GM23338 (cell line): ENCODE measurements around the gene DNAH8. TPM values are rescaled to one million over a fixed set of nuclear protein-coding genes. Genes with fewer than 3 reads are reported as not detected.

Source experiments
- ATAC-seq: fragments of 200-7000 bp; cut with Tn5 transposase; 3 replicates; pipeline ENCODE4 v1.9.1; 2020
- DNase-seq: peaks from one replicate; pipeline ENCODE4 v3.0.0-alpha.2; 2015; ENCODE audit warnings: low spot score
- H2AFZ ChIP-seq: fragments of 200-600 bp; sonication (generic); 2 replicates; pipeline ENCODE4 v1.8.0; 2016; ENCODE audit warnings: antibody characterized with exemption, mild to moderate bottlenecking, moderate library complexity
- H3F3A ChIP-seq: fragments of 200-600 bp; sonication (generic); replicated peaks from 2 replicates; pipeline ENCODE4 v1.8.0; 2017; ENCODE audit warnings: antibody characterized with exemption, mixed run types, low read depth
- H3K27ac ChIP-seq: fragments of 200-600 bp; sonication (generic); 2 replicates; pipeline ENCODE4 v1.6.1; 2016; ENCODE audit warnings: low read depth
- H3K27me3 ChIP-seq: fragments of 200-600 bp; sonication (generic); 2 replicates; pipeline ENCODE4 v1.8.0; 2016; ENCODE audit warnings: mild to moderate bottlenecking, mixed run types, moderate library complexity; ENCODE audit not compliant: insufficient read depth
- H3K36me3 ChIP-seq: fragments of 200-600 bp; sonication (generic); 2 replicates; pipeline ENCODE4 v1.8.0; 2016; ENCODE audit warnings: mild to moderate bottlenecking; ENCODE audit not compliant: insufficient read depth
- H3K4me1 ChIP-seq: fragments of 200-600 bp; sonication (generic); 2 replicates; pipeline ENCODE4 v1.8.0; 2016; ENCODE audit warnings: mild to moderate bottlenecking, moderate library complexity; ENCODE audit not compliant: insufficient read depth
- H3K4me2 ChIP-seq: fragments of 200-600 bp; sonication (generic); 2 replicates; pipeline ENCODE4 v1.7.1; 2017; ENCODE audit warnings: mixed run types
- H3K4me3 ChIP-seq: fragments of 200-600 bp; sonication (generic); 2 replicates; pipeline ENCODE4 v1.6.1; 2016; ENCODE audit warnings: mixed run types
- H3K79me2 ChIP-seq: fragments of 200-600 bp; sonication (generic); replicated peaks from 2 replicates; pipeline ENCODE4 v1.8.0; 2017; ENCODE audit warnings: mild to moderate bottlenecking; ENCODE audit not compliant: insufficient read depth
- H3K9me2 ChIP-seq: fragments of 200-600 bp; sonication (generic); 2 replicates; pipeline ENCODE4 v1.8.0; 2017; ENCODE audit not compliant: insufficient read depth
- H4K20me1 ChIP-seq: fragments of 200-600 bp; sonication (generic); replicated peaks from 2 replicates; pipeline ENCODE4 v1.8.0; 2017; ENCODE audit warnings: mild to moderate bottlenecking; ENCODE audit not compliant: insufficient read depth
- H3K27ac Mint-ChIP-seq: 2 replicates; pipeline ENCODE4 v1.8.0; 2020; ENCODE audit warnings: inconsistent platforms, mild to moderate bottlenecking, moderate library complexity, mixed read lengths
- H3K27me3 Mint-ChIP-seq: 3 replicates; pipeline ENCODE4 v1.8.0; 2022; ENCODE audit warnings: low read depth, mild to moderate bottlenecking, moderate library complexity, mixed read lengths, inconsistent platforms; ENCODE audit not compliant: insufficient read depth, poor library complexity
- H3K36me3 Mint-ChIP-seq: 3 replicates; pipeline ENCODE4 v1.8.0; 2021; ENCODE audit warnings: low read depth, mild to moderate bottlenecking, inconsistent platforms, moderate library complexity, mixed read lengths
- H3K4me1 Mint-ChIP-seq: 3 replicates; pipeline ENCODE4 v1.8.0; 2020; ENCODE audit warnings: mild to moderate bottlenecking, inconsistent platforms, mixed read lengths
- H3K4me3 Mint-ChIP-seq: 3 replicates; pipeline ENCODE4 v1.8.0; 2021; ENCODE audit warnings: moderate library complexity, mild to moderate bottlenecking, inconsistent platforms, mixed read lengths
- H3K9me3 Mint-ChIP-seq: 3 replicates; pipeline ENCODE4 v1.8.0; 2020; ENCODE audit warnings: moderate library complexity, mild to moderate bottlenecking, inconsistent platforms, mixed read lengths
- CTCF ChIP-seq, 2 experiments: fragments of 200-600 bp in 1 of 2; sonication (generic) in 1 of 2; conservative IDR thresholded peaks; 2 replicates each; pipeline versions ENCODE4 v1.5.1 to v1.6.1; 2016 to 2017; ENCODE audit warnings: antibody characterized with exemption in 2 of 2, low read depth in 2 of 2, mild to moderate bottlenecking in 2 of 2, moderate library complexity in 1 of 2
- ETS1 ChIP-seq: IDR thresholded peaks from 2 replicates; pipeline ENCODE4 v1.6.1; 2016; ENCODE audit warnings: antibody characterized with exemption
- EZH2phosphoT487 ChIP-seq: fragments of 200-600 bp; sonication (generic); IDR thresholded peaks from one replicate; pipeline ENCODE4 v1.8.1; 2018; ENCODE audit warnings: antibody characterized with exemption; ENCODE audit not compliant: unreplicated experiment
- JUNB ChIP-seq: IDR thresholded peaks from one replicate; pipeline ENCODE4 v1.6.1; 2016; ENCODE audit warnings: antibody characterized with exemption; ENCODE audit not compliant: unreplicated experiment
- ZNF114 ChIP-seq: fragments of 250-450 bp; sonication (Bioruptor Pico); IDR thresholded peaks from 2 replicates; pipeline ENCODE4 v1.5.0; 2020; ENCODE audit warnings: mild to moderate bottlenecking, moderate library complexity
- ZNF331 ChIP-seq: fragments of 250-450 bp; sonication (Bioruptor Pico); IDR thresholded peaks from 2 replicates; pipeline ENCODE4 v1.5.0; 2020; ENCODE audit warnings: low read depth, mild to moderate bottlenecking, moderate library complexity
- polyA plus RNA-seq: library from polyadenylated mRNA; unstranded; fragments of >200 nt; fragmentation: Nextera tagmentation; extraction: Ambion mirVana; gene quantifications from 2 replicates; pipeline ENCODE4 v1.2.1, GENCODE V29; 2016
- total RNA-seq: library from RNA; depleted of rRNA; stranded (reverse); fragments of >200 nt; shearing (Covaris generic); gene quantifications from 2 replicates; pipeline ENCODE4 v1.2.3, GENCODE V29; 2014
- TF ChIP-seq, protein P1 (sequence below): fragments of 250-450 bp; sonication (Bioruptor Pico); IDR thresholded peaks from 2 replicates; pipeline ENCODE4 v1.5.0; 2020; ENCODE audit warnings: mild to moderate bottlenecking, moderate library complexity
- TF ChIP-seq, protein P2 (sequence below): IDR thresholded peaks from one replicate; pipeline ENCODE4 v1.6.1; 2018; ENCODE audit warnings: antibody characterized with exemption; ENCODE audit not compliant: unreplicated experiment

Gene DNAH8
- total and polyA plus RNA-seq, 2 experiments from 2014 or later: 0.02 TPM; not detected in 1

- no peaks in the 10 kb centered on the region for H3K27me3 Mint-ChIP-seq
- Histone ChIP-seq H4K20me1 (no peaks in the 10 kb centered on the region), H3K27me3 (no peaks in the 10 kb centered on the region), H2AFZ (no peak overlapping the region), H3K79me2 (no peaks in the 10 kb centered on the region), H3F3A (no peaks in the 10 kb centered on the region), H3K4me1 (no peaks in the 10 kb centered on the region; the same call in 1 of the 2 replicates), H3K4me2 (no peak overlapping the region), H3K9me2 (no peaks in the 10 kb centered on the region), H3K4me3 (no peak overlapping the region), H3K27ac (no peak overlapping the region), H3K36me3 (no peaks in the 10 kb centered on the region)
- H3K27ac Mint-ChIP-seq: no peak overlapping the region
- H3K4me1 Mint-ChIP-seq: peaks cover 3% of the 10 kb centered on the region; the same call in 1 of the 3 replicates
- H3K36me3 Mint-ChIP-seq: no peaks in the 10 kb centered on the region
- no peak for TF ChIP-seq ETS1
- no peak for TF ChIP-seq EZH2phosphoT487
- TF ChIP-seq, protein P1, sequence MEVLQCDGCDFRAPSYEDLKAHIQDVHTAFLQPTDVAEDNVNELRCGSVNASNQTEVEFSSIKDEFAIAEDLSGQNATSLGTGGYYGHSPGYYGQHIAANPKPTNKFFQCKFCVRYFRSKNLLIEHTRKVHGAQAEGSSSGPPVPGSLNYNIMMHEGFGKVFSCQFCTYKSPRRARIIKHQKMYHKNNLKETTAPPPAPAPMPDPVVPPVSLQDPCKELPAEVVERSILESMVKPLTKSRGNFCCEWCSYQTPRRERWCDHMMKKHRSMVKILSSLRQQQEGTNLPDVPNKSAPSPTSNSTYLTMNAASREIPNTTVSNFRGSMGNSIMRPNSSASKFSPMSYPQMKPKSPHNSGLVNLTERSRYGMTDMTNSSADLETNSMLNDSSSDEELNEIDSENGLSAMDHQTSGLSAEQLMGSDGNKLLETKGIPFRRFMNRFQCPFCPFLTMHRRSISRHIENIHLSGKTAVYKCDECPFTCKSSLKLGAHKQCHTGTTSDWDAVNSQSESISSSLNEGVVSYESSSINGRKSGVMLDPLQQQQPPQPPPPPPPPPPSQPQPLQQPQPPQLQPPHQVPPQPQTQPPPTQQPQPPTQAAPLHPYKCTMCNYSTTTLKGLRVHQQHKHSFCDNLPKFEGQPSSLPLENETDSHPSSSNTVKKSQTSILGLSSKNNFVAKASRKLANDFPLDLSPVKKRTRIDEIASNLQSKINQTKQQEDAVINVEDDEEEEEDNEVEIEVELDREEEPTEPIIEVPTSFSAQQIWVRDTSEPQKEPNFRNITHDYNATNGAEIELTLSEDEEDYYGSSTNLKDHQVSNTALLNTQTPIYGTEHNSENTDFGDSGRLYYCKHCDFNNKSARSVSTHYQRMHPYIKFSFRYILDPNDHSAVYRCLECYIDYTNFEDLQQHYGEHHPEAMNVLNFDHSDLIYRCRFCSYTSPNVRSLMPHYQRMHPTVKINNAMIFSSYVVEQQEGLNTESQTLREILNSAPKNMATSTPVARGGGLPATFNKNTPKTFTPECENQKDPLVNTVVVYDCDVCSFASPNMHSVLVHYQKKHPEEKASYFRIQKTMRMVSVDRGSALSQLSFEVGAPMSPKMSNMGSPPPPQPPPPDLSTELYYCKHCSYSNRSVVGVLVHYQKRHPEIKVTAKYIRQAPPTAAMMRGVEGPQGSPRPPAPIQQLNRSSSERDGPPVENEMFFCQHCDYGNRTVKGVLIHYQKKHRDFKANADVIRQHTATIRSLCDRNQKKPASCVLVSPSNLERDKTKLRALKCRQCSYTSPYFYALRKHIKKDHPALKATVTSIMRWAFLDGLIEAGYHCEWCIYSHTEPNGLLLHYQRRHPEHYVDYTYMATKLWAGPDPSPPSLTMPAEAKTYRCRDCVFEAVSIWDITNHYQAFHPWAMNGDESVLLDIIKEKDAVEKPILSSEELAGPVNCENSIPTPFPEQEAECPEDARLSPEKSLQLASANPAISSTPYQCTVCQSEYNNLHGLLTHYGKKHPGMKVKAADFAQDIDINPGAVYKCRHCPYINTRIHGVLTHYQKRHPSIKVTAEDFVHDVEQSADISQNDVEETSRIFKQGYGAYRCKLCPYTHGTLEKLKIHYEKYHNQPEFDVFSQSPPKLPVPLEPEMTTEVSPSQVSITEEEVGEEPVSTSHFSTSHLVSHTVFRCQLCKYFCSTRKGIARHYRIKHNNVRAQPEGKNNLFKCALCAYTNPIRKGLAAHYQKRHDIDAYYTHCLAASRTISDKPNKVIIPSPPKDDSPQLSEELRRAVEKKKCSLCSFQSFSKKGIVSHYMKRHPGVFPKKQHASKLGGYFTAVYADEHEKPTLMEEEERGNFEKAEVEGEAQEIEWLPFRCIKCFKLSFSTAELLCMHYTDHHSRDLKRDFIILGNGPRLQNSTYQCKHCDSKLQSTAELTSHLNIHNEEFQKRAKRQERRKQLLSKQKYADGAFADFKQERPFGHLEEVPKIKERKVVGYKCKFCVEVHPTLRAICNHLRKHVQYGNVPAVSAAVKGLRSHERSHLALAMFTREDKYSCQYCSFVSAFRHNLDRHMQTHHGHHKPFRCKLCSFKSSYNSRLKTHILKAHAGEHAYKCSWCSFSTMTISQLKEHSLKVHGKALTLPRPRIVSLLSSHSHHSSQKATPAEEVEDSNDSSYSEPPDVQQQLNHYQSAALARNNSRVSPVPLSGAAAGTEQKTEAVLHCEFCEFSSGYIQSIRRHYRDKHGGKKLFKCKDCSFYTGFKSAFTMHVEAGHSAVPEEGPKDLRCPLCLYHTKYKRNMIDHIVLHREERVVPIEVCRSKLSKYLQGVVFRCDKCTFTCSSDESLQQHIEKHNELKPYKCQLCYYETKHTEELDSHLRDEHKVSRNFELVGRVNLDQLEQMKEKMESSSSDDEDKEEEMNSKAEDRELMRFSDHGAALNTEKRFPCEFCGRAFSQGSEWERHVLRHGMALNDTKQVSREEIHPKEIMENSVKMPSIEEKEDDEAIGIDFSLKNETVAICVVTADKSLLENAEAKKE (CRISPR knock-in tag): no peak
- no peak for TF ChIP-seq JUNB
- no peak for TF ChIP-seq CTCF (conservative IDR thresholded peaks at IDR 0.05; ENCODE audit: low read depth in 2 of 2)
- TF ChIP-seq, protein P2, sequence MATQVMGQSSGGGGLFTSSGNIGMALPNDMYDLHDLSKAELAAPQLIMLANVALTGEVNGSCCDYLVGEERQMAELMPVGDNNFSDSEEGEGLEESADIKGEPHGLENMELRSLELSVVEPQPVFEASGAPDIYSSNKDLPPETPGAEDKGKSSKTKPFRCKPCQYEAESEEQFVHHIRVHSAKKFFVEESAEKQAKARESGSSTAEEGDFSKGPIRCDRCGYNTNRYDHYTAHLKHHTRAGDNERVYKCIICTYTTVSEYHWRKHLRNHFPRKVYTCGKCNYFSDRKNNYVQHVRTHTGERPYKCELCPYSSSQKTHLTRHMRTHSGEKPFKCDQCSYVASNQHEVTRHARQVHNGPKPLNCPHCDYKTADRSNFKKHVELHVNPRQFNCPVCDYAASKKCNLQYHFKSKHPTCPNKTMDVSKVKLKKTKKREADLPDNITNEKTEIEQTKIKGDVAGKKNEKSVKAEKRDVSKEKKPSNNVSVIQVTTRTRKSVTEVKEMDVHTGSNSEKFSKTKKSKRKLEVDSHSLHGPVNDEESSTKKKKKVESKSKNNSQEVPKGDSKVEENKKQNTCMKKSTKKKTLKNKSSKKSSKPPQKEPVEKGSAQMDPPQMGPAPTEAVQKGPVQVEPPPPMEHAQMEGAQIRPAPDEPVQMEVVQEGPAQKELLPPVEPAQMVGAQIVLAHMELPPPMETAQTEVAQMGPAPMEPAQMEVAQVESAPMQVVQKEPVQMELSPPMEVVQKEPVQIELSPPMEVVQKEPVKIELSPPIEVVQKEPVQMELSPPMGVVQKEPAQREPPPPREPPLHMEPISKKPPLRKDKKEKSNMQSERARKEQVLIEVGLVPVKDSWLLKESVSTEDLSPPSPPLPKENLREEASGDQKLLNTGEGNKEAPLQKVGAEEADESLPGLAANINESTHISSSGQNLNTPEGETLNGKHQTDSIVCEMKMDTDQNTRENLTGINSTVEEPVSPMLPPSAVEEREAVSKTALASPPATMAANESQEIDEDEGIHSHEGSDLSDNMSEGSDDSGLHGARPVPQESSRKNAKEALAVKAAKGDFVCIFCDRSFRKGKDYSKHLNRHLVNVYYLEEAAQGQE: no peak
- TF ChIP-seq ZNF331 (CRISPR knock-in tag): no peak
- no peak for TF ChIP-seq ZNF114 (CRISPR knock-in tag)
- no peak for ATAC-seq
- no peak overlapping the region for H3K4me3 Mint-ChIP-seq
- DNase-seq: no peak
- H3K9me3 Mint-ChIP-seq: no peaks in the 10 kb centered on the region
Measured at GRCh38 chr6:38942965-38943364, 227.9 kb downstream of the DNAH8 start.
